Measurements from ENCODE around the gene GATC.

Gene GATC

GRCh38 chr12:120465756-120466155 is 19.5 kb downstream of the GATC start:
- Histone ChIP-seq H3K27me3 (ENCODE audit: control insufficient read depth in 1 of 2, insufficient read depth in 2 of 2, low read length in 2 of 2) (no peaks in the 10 kb centered on the region), H3K4me1 (ENCODE audit: insufficient read depth, low read length) (peaks cover 36% of the 10 kb centered on the region), H3K9me3 (ENCODE audit: low read length) (no peaks in the 10 kb centered on the region), H3K9ac (ENCODE audit: low read length) (no peak overlapping the region), H3K36me3 (ENCODE audit: insufficient read depth, low read length) (peaks cover 49% of the 10 kb centered on the region), H3K27ac (ENCODE audit: low read depth, low read length) (no peak overlapping the region), H3K4me3 (ENCODE audit: low read depth in 1 of 2, low read length in 2 of 2) (no peak overlapping the region)

- Histone ChIP-seq H3K4me1 (ENCODE audit: insufficient read depth, low read length) (peaks cover 36% of the 10 kb centered on the region), H3K27me3 (ENCODE audit: control insufficient read depth in 1 of 2, insufficient read depth in 2 of 2, low read length in 2 of 2) (no peaks in the 10 kb centered on the region), H3K9ac (ENCODE audit: low read length) (no peak overlapping the region), H3K27ac (ENCODE audit: low read depth, low read length) (no peak overlapping the region), H3K9me3 (ENCODE audit: low read length) (no peaks in the 10 kb centered on the region), H3K4me3 (ENCODE audit: low read depth in 1 of 2, low read length in 2 of 2) (no peak overlapping the region), H3K36me3 (ENCODE audit: insufficient read depth, low read length) (peaks cover 40% of the 10 kb centered on the region)
Observed at GRCh38 chr12:120466560-120467315, 20.5 kb downstream of the GATC start.

DNA sequence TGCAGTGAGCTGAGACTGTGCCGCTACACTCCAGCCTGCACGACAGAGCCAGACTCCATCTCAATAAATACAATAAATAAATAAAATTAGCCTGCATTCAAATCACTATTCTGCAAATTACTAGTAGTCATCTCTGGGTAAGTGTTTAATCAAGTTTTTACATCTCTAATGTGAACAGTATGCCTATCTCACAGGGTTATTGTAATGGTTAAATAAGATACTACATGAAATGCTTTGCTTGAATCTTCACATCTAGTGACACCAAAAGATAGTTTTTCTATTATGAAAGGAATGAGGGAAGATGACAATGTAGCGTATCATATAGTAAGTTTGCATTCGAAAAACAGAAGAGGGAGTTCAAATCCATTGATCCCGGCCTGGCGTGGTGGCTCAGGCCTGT is 21.2 kb downstream of the GATC start:
- Histone ChIP-seq H3K9ac (ENCODE audit: low read length) (no peak overlapping the region), H3K4me3 (ENCODE audit: low read depth in 1 of 2, low read length in 2 of 2) (no peak overlapping the region), H3K9me3 (ENCODE audit: low read length) (no peaks in the 10 kb centered on the region), H3K36me3 (ENCODE audit: insufficient read depth, low read length) (peaks cover 34% of the 10 kb centered on the region), H3K27ac (ENCODE audit: low read depth, low read length) (no peak overlapping the region), H3K27me3 (ENCODE audit: control insufficient read depth in 1 of 2, insufficient read depth in 2 of 2, low read length in 2 of 2) (no peaks in the 10 kb centered on the region), H3K4me1 (ENCODE audit: insufficient read depth, low read length) (peaks cover 36% of the 10 kb centered on the region)

DNA sequence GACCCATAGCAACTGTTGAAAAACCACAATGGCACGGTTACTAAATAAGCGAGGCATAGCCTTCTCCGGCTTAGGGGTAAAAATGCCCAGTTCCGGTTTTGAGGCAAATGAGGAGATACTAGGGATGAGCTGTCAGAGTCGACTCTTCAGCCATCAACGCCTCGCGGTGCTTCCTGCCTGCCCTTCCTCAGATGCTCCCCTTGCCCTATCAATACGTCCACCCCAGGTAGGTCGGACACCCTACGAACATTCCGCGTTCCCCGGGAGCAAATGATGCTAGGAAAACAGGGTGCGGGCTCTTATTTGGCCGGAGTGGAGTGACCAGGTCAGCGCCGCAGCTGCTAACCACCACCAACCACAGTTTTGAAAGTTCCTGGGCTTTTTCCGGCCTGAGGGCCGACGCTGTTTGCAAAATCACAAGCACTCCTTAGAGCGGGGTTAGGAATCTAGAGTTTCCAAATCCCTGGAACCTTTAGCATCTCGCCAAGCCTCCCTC is 22.1 kb downstream of the GATC start:
- peaks cover 36% of the 10 kb centered on the region for H3K4me1 ChIP-seq (ENCODE audit: insufficient read depth, low read length)
- peak overlapping the region; percentile 75 to 91 for H3K4me3 ChIP-seq (ENCODE audit: low read depth in 1 of 2, low read length in 2 of 2)
- H3K27me3 ChIP-seq (ENCODE audit: control insufficient read depth in 1 of 2, insufficient read depth in 2 of 2, low read length in 2 of 2) = no peaks in the 10 kb centered on the region
- H3K36me3 ChIP-seq (ENCODE audit: insufficient read depth, low read length) = peaks cover 26% of the 10 kb centered on the region
- H3K9ac ChIP-seq (ENCODE audit: low read length) = peak overlapping the region; percentile 88
- H3K9me3 ChIP-seq (ENCODE audit: low read length) = no peaks in the 10 kb centered on the region
- peak overlapping the region; percentile 87 for H3K27ac ChIP-seq (ENCODE audit: low read depth, low read length)

- peak overlapping the region; percentile 88 for H3K9ac ChIP-seq (ENCODE audit: low read length)
- peaks cover 36% of the 10 kb centered on the region for H3K4me1 ChIP-seq (ENCODE audit: insufficient read depth, low read length)
- H3K9me3 ChIP-seq (ENCODE audit: low read length) = no peaks in the 10 kb centered on the region
- peak overlapping the region; percentile 75 to 91 for H3K4me3 ChIP-seq (ENCODE audit: low read depth in 1 of 2, low read length in 2 of 2)
- H3K36me3 ChIP-seq (ENCODE audit: insufficient read depth, low read length) = peaks cover 20% of the 10 kb centered on the region
- no peaks in the 10 kb centered on the region for H3K27me3 ChIP-seq (ENCODE audit: control insufficient read depth in 1 of 2, insufficient read depth in 2 of 2, low read length in 2 of 2)
- H3K27ac ChIP-seq (ENCODE audit: low read depth, low read length) = peak overlapping the region; percentile 87
Observed at GRCh38 chr12:120468821-120469449, 22.7 kb downstream of the GATC start.

DNA sequence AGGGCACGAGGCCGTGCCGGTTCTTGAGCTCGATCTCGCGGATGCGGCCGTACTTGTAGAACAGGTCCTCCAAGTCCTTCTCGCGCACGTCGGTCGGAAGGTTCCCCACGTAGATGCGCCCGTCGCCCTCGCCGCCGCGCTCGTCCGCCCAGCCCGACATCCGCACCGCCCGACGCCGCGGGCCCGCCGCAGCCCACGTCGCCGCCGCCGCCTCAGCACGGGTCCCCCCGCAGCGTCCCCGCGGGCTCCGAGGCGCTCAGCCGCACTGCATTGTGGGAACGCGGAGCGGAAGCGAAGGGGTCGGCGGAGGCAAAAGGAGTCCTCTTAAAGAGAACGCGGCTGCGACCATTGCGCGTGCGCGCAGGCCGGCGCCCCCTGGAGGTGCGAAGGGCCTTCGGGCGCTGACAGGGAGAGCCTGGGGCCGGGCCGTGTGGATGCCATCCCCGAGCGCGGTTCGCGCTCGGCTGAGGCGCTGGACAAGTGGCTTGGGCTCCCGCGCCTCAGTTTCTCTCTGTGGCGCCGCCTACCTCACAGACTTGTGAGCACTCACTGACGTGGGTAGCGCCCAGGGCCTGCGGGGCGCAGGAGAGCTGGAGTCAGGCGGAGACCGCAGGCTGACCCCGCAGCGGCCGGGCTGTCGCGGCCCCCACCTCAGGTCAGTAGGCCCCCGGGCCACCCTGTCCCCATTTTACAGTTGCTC is 23.4 kb downstream of the GATC start, which contains the start of gene SRSF9:
Gene SRSF9, minus strand, starts transcription at position 299 of the 700 bp plus-strand sequence. Its CDS starts 139 bp downstream, at position 160.
- peak within 1 kb of the TSS; percentile 87 for H3K27ac ChIP-seq (ENCODE audit: low read depth, low read length)
- H3K9me3 ChIP-seq (ENCODE audit: low read length) = no peaks in the 10 kb centered on the region
- H3K4me3 ChIP-seq (ENCODE audit: low read depth in 1 of 2, low read length in 2 of 2) = peak within 1 kb of the TSS; percentile 75 to 91
- H3K36me3 ChIP-seq (ENCODE audit: insufficient read depth, low read length) = peaks cover 13% of the 10 kb centered on the region
- no peaks in the 10 kb centered on the region for H3K27me3 ChIP-seq (ENCODE audit: control insufficient read depth in 1 of 2, insufficient read depth in 2 of 2, low read length in 2 of 2)
- H3K4me1 ChIP-seq (ENCODE audit: insufficient read depth, low read length) = peaks cover 36% of the 10 kb centered on the region
- H3K9ac ChIP-seq (ENCODE audit: low read length) = peak within 1 kb of the TSS; percentile 88

DNA sequence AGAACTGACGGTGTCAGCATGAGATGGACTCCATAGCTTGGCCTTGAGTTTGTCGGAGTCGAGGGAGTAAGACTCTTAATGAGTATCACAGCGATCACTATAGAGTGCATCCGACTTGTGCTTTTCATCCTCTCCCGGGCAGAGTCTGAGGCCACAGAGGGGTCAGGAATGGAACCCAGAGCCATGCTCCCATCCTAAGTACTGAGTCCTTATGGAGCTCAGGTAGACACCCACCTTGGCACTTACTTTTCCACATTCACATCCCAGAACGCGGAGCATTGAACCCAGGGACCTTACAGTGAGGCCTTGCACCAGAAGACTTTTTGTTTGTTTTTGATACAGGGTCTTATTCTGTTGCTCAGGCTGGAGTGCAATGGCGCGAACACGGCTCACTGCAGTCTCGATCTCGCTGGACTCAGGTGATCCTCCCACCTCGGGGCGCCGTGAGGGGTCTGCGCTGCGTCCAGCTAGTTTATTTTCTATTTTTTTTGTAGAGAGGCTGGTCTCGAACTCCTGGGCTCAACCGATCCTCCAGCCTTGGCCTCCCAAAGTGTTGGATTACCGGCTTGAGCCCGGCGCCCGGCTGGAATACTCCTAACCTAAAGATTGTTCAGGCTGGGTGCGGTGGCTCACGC is 24.0 kb downstream of the GATC start:
- Histone ChIP-seq H3K27me3 (ENCODE audit: control insufficient read depth in 1 of 2, insufficient read depth in 2 of 2, low read length in 2 of 2) (no peaks in the 10 kb centered on the region), H3K27ac (ENCODE audit: low read depth, low read length) (peak overlapping the region; percentile 87), H3K4me1 (ENCODE audit: insufficient read depth, low read length) (peaks cover 36% of the 10 kb centered on the region), H3K9me3 (ENCODE audit: low read length) (no peaks in the 10 kb centered on the region), H3K9ac (ENCODE audit: low read length) (peak overlapping the region; percentile 59), H3K4me3 (ENCODE audit: low read depth in 1 of 2, low read length in 2 of 2) (peak overlapping the region; percentile 73 to 91), H3K36me3 (ENCODE audit: insufficient read depth, low read length) (peaks cover 7% of the 10 kb centered on the region)

DNA sequence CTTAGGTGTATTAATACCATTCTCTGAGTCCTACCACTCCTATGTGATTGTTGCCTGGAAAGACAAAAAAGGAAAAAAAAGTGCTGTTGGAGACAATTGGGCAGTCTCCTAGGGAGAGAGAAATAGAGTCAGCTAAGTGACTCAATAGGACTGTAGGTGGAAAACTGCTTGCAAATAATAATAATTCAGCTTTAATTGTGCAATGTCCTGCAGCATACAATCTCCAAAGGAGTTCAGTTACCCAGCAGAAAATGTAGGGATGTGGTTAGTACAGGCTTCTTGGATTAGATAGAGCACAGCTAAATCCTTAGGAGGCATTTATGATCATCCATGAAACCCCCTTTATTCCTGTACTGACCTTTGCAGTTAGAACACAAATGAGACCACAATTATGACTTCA is 26.3 kb downstream of the GATC start:
- Histone ChIP-seq H3K4me3 (ENCODE audit: low read depth in 1 of 2, low read length in 2 of 2) (no peak overlapping the region), H3K27me3 (ENCODE audit: control insufficient read depth in 1 of 2, insufficient read depth in 2 of 2, low read length in 2 of 2) (no peaks in the 10 kb centered on the region), H3K27ac (ENCODE audit: low read depth, low read length) (no peak overlapping the region), H3K4me1 (ENCODE audit: insufficient read depth, low read length) (peaks cover 17% of the 10 kb centered on the region), H3K9ac (ENCODE audit: low read length) (no peak overlapping the region), H3K36me3 (ENCODE audit: insufficient read depth, low read length) (no peaks in the 10 kb centered on the region), H3K9me3 (ENCODE audit: low read length) (no peaks in the 10 kb centered on the region)

GRCh38 chr12:120473807-120474615 is 27.8 kb downstream of the GATC start:
- Histone ChIP-seq H3K36me3 (ENCODE audit: insufficient read depth, low read length) (no peaks in the 10 kb centered on the region), H3K4me3 (ENCODE audit: low read depth in 1 of 2, low read length in 2 of 2) (no peak overlapping the region), H3K9me3 (ENCODE audit: low read length) (no peaks in the 10 kb centered on the region), H3K4me1 (ENCODE audit: insufficient read depth, low read length) (peaks cover 6% of the 10 kb centered on the region), H3K27me3 (ENCODE audit: control insufficient read depth in 1 of 2, insufficient read depth in 2 of 2, low read length in 2 of 2) (no peaks in the 10 kb centered on the region), H3K9ac (ENCODE audit: low read length) (no peak overlapping the region), H3K27ac (ENCODE audit: low read depth, low read length) (no peak overlapping the region)

GRCh38 chr12:120474616-120474960 is 28.3 kb downstream of the GATC start:
- H3K4me1 ChIP-seq (ENCODE audit: insufficient read depth, low read length) = peaks cover 6% of the 10 kb centered on the region
- no peaks in the 10 kb centered on the region for H3K36me3 ChIP-seq (ENCODE audit: insufficient read depth, low read length)
- H3K27ac ChIP-seq (ENCODE audit: low read depth, low read length) = no peak overlapping the region
- H3K9ac ChIP-seq (ENCODE audit: low read length) = no peak overlapping the region
- H3K9me3 ChIP-seq (ENCODE audit: low read length) = no peaks in the 10 kb centered on the region
- H3K27me3 ChIP-seq (ENCODE audit: control insufficient read depth in 1 of 2, insufficient read depth in 2 of 2, low read length in 2 of 2) = no peaks in the 10 kb centered on the region
- no peak overlapping the region for H3K4me3 ChIP-seq (ENCODE audit: low read depth in 1 of 2, low read length in 2 of 2)
